BJ (cell line): Measurements from ENCODE around the gene TRPM2. TPM values are rescaled to one million over a fixed set of nuclear protein-coding genes. Genes with fewer than 3 reads are reported as not detected.

ENCODE experiments used
- CTCF ChIA-PET: fragments of 350-600 bp; formaldehyde crosslinking; extraction: SDS; loops from one replicate; lab custom pipeline; 2021; ENCODE audit warnings: antibody characterized with exemption, inconsistent platforms; lab: Yijun Ruan, JAX
- POLR2A ChIA-PET: fragments of 300-600 bp; sonication (Branson Sonifier 250); formaldehyde crosslinking; extraction: SDS; loops from one replicate; lab custom pipeline; 2021; ENCODE audit warnings: antibody characterized with exemption; lab: Charles Lee
- DNase-seq: peaks from one replicate; pipeline ENCODE4 v3.0.0-alpha.2; 2011; ENCODE audit warnings: low read depth
- H3K27me3 ChIP-seq: 2 replicates; pipeline ENCODE4 v1.6.0; 2011; ENCODE audit warnings: low read length; ENCODE audit not compliant: control insufficient read depth, insufficient read depth
- H3K36me3 ChIP-seq: 2 replicates; pipeline ENCODE4 v1.5.1; 2011; ENCODE audit warnings: low read length; ENCODE audit not compliant: control insufficient read depth, insufficient read depth
- H3K4me3 ChIP-seq: 2 replicates; pipeline ENCODE4 v1.5.1; 2011; ENCODE audit warnings: low read depth, mild to moderate bottlenecking, control low read depth, low read length
- polyA plus RNA-seq: library from polyadenylated mRNA; depleted of rRNA; stranded (reverse); fragments of >200 nt; gene quantifications from 2 replicates; pipeline ENCODE4 v1.2.3, GENCODE V29; 2011
- TF ChIP-seq, protein P1 (sequence below): IDR thresholded peaks from 2 replicates; pipeline ENCODE4 v1.5.1; 2011; ENCODE audit warnings: low read depth, mild to moderate bottlenecking, control low read depth, inconsistent platforms, low read length, moderate library complexity; ENCODE audit not compliant: insufficient read depth

Gene TRPM2
- polyA plus RNA-seq, 1 experiment = not detected

DNA sequence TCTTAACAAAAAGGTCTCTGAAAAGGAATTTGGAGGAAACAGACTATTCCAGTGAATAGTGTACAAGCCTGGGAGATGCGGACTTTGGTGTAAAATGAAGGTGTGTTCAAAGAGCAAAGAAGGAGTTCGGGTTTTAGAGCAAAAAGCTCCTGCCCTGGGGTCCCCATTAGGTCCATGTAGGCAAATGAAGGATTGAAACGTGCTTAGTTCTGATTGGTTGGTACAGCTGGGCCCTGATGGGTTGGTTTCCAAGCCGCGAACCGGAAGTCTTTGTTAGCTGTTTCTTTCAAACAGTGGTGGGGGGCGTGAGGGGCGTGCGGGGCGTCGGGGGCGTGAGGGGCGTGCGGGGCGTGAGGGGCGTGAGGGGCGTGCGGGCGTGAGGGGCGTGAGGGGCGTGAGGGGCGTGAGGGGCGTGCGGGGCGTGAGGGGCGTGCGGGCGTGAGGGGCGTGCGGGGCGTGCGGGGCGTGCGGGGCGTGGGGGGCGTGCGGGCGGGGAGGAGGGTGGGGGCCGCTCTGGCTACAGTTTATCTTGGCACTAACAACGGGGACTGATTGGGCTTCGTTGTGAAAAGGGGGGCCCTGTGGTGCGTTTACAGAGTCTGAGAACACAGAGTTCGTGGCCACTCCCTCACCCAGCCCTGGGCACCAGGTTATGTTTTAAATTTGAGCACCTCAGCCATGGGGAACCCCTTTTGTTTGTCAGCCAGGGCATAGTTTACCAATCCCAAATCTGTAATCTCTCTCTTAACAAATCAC, 131.3 kb downstream of the TRPM2 start:
- TF ChIP-seq, protein P1, sequence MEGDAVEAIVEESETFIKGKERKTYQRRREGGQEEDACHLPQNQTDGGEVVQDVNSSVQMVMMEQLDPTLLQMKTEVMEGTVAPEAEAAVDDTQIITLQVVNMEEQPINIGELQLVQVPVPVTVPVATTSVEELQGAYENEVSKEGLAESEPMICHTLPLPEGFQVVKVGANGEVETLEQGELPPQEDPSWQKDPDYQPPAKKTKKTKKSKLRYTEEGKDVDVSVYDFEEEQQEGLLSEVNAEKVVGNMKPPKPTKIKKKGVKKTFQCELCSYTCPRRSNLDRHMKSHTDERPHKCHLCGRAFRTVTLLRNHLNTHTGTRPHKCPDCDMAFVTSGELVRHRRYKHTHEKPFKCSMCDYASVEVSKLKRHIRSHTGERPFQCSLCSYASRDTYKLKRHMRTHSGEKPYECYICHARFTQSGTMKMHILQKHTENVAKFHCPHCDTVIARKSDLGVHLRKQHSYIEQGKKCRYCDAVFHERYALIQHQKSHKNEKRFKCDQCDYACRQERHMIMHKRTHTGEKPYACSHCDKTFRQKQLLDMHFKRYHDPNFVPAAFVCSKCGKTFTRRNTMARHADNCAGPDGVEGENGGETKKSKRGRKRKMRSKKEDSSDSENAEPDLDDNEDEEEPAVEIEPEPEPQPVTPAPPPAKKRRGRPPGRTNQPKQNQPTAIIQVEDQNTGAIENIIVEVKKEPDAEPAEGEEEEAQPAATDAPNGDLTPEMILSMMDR = no peak
- no peaks in the 10 kb centered on the region for H3K27me3 ChIP-seq
- no peak overlapping the region for H3K4me3 ChIP-seq
- DNase-seq = no peak
- H3K36me3 ChIP-seq = no peaks in the 10 kb centered on the region
- POLR2A ChIA-PET = no interaction called here
- CTCF ChIA-PET = interaction anchor here (1.2 kb wide), 1 partner anchor 11 kb away, joined by 5 read pairs; no protein-coding TSS in a partner anchor

DNA sequence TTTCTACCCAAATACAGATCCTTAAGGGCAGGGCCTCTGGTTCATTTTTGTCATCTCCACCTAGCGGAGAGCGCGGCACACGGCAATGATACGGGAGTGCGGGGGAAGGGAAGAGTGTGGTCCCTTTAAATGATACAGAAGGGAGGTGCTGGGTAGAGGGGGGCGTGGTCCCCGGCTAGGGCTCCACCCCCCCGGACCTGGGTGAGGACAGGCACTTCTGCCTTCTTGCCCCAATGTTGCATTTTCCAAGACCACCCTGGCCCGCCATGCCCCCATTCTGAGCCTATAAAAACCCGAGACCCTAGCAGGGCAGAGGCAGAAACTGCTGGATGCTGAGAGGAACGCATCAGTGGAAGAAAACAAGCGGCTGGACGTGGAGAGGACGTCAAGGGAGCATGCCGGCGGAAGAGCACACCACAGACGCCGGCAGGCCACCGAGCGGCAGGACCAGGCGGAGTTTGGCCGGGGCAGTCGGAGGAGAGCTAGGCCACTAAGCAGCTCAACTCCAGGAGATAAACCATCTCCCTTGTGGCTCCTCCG, 131.9 kb downstream of the TRPM2 start:
- ChIA-PET POLR2A (no interaction called here), CTCF (no interaction called here)
- Histone ChIP-seq H3K27me3 (no peaks in the 10 kb centered on the region), H3K36me3 (no peaks in the 10 kb centered on the region), H3K4me3 (no peak overlapping the region)
- TF ChIP-seq, protein P1 = peak; percentile 12; the same call in 1 of the 2 replicates
- DNase-seq = no peak

DNA sequence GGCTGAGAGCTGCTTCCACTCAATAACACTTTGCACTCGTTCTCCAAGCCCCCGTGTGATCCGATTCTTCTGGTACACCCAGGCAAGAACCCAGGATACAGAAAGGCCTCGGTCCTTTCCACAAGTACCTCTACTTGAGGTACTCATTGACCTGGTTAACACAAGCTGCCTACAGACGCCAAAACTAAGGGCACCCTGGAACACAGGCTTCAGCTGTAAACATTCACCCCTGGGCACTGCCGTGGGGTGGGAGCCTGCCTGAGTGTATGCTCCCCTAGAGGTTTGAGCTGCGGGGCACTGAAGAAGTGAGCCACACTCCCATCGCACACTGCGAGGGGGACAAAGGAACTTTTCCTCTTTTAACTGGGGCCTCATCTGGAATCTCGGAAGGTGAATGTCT, 132.4 kb downstream of the TRPM2 start:
- DNase-seq = no peak
- Histone ChIP-seq H3K36me3 (no peaks in the 10 kb centered on the region), H3K27me3 (no peaks in the 10 kb centered on the region), H3K4me3 (no peak overlapping the region)
- ChIA-PET POLR2A (no interaction called here), CTCF (no interaction called here)
- TF ChIP-seq, protein P1 = no peak

DNA sequence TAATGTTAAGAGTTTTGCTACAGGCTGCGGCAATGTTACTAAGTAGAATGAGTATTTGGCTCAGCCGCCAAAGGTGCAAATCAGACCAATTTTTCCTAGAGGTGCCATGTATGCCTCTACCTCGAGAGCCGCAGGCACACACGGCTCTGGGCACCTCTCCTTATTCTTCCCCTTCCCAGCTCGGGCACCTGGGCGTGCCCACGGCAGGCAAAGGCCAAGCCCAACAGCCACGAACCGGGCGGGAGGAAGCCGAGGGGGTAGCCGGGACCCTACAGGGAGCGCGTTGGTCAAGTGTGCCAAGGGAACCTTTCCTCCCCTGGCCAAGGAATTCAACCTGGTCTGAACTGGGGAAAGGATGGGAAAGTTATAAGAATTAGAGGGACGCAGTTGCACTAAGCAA, 132.9 kb downstream of the TRPM2 start:
- H3K36me3 ChIP-seq = no peaks in the 10 kb centered on the region
- TF ChIP-seq, protein P1 = no peak
- no peaks in the 10 kb centered on the region for H3K27me3 ChIP-seq
- H3K4me3 ChIP-seq = no peak overlapping the region
- POLR2A ChIA-PET = no interaction called here
- CTCF ChIA-PET = no interaction called here
- DNase-seq = no peak

DNA sequence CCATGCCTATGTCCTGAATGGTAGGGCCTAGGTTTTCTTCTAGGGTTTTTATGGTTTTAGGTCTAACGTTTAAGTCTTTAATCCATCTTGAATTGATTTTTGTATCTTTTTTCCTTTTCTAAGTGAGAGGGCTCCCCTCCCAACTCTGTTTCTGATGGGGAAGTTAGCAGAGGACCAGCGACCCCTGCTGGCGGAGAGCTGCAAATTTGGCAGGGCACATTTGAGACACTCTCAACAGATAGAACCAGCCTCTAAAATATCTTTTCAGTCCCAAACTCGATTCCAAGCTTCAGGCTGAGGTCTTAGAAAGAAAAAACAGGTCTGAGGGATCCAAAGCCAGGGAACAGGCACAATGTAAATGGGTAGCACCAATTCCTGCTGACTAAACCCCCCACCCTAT, 134.4 kb downstream of the TRPM2 start:
- Histone ChIP-seq H3K27me3 (no peaks in the 10 kb centered on the region), H3K36me3 (no peaks in the 10 kb centered on the region), H3K4me3 (no peak overlapping the region)
- CTCF ChIA-PET = interaction anchor here (0.9 to 1.2 kb wide), 3 partner anchors 9 to 37 kb away, joined by 3 to 4 read pairs (median 3); no protein-coding TSS in a partner anchor
- TF ChIP-seq, protein P1 = peak; percentile 61
- POLR2A ChIA-PET = no interaction called here
- DNase-seq = no peak
